H1 (cell line): ENCODE measurements around the gene NAV3. TPM values are rescaled to one million over a fixed set of nuclear protein-coding genes. Genes with fewer than 3 reads are reported as not detected.

ENCODE experiments used
- CTCF ChIA-PET: fragments of 300-600 bp; sonication (Branson Sonifier 250); formaldehyde crosslinking; loops from one replicate; lab custom pipeline; 2021; ENCODE audit not compliant: partially characterized antibody; lab: Charles Lee
- POLR2A ChIA-PET: fragments of 300-600 bp; sonication (Branson Sonifier 250); formaldehyde crosslinking; loops from one replicate; lab custom pipeline; 2021; ENCODE audit warnings: inconsistent platforms; ENCODE audit not compliant: partially characterized antibody; lab: Charles Lee
- DNase-seq, 2 experiments: peaks; one replicate each; pipeline versions ENCODE4 v3.0.0 to v3.0.0-alpha.2; 2010 to 2022; ENCODE audit warnings: low spot score in 2 of 2, low read depth in 1 of 2, mixed read lengths in 1 of 2
- FAIRE-seq: peaks from 2 replicates; lab custom pipeline; 2011; peaks lifted over from hg19 to GRCh38; lab: Jason Lieb, UNC
- H2AFZ ChIP-seq: 2 replicates; pipeline ENCODE4 v1.8.1; 2012; ENCODE audit warnings: low read length, inconsistent platforms
- H2AK5ac ChIP-seq: 2 replicates; pipeline ENCODE4 v1.6.1; 2013; ENCODE audit warnings: low read depth, low read length
- H2BK120ac ChIP-seq: replicated peaks from 2 replicates; pipeline ENCODE3; 2013; ENCODE audit warnings: low read depth, low read length, inconsistent platforms
- H2BK12ac ChIP-seq: 2 replicates; pipeline ENCODE4 v1.6.1; 2013; ENCODE audit warnings: low read depth, low read length
- H2BK15ac ChIP-seq: 2 replicates; pipeline ENCODE4 v1.6.1; 2013; ENCODE audit warnings: low read length
- H2BK20ac ChIP-seq: 2 replicates; pipeline ENCODE4 v1.6.1; 2013; ENCODE audit warnings: low read length
- H2BK5ac ChIP-seq: 2 replicates; pipeline ENCODE4 v1.6.1; 2013; ENCODE audit warnings: low read depth, low read length
- H3K14ac ChIP-seq: 2 replicates; pipeline ENCODE4 v1.6.1; 2013; ENCODE audit warnings: inconsistent platforms; ENCODE audit not compliant: insufficient read length
- H3K18ac ChIP-seq: 2 replicates; pipeline ENCODE4 v1.6.1; 2013; ENCODE audit warnings: low read length; ENCODE audit errors: extremely low read depth
- H3K23ac ChIP-seq: 2 replicates; pipeline ENCODE4 v1.6.1; 2013; ENCODE audit warnings: inconsistent platforms; ENCODE audit not compliant: insufficient read length
- H3K23me2 ChIP-seq: 2 replicates; pipeline ENCODE4 v1.6.1; 2013; ENCODE audit warnings: low read depth, low read length
- H3K27ac ChIP-seq: 2 replicates; pipeline ENCODE4 v1.6.1; 2011; ENCODE audit warnings: low read depth, low read length, inconsistent platforms
- H3K27me3 ChIP-seq, 4 experiments: replicated peaks in 1 of 4; 1 replicate in 1 of 4; 2 replicates in 3 of 4; pipeline versions ENCODE4 v1.6.1 to v1.8.1; 2011 to 2013; ENCODE audit warnings: low read length in 3 of 4, mild to moderate bottlenecking in 3 of 4, inconsistent platforms in 2 of 4, mixed read lengths in 2 of 4, moderate library complexity in 1 of 4; ENCODE audit not compliant: control insufficient read depth in 3 of 4, insufficient read depth in 3 of 4; ENCODE audit errors: extremely low read depth in 1 of 4
- H3K36me3 ChIP-seq, 4 experiments: 2 replicates each; pipeline versions ENCODE4 v1.6.1 to v1.8.1; 2011 to 2013; ENCODE audit warnings: mild to moderate bottlenecking in 4 of 4, low read length in 3 of 4, moderate library complexity in 2 of 4, control low read depth in 1 of 4, inconsistent platforms in 1 of 4; ENCODE audit not compliant: insufficient read depth in 4 of 4, control insufficient read depth in 2 of 4
- H3K4ac ChIP-seq: replicated peaks from 2 replicates; pipeline ENCODE3; 2013; ENCODE audit warnings: low read length, low read depth, mixed read lengths, inconsistent platforms; ENCODE audit not compliant: insufficient read length
- H3K4me1 ChIP-seq, 4 experiments: replicated peaks in 1 of 4; 1 replicate in 1 of 4; 2 replicates in 3 of 4; pipeline versions ENCODE4 v1.6.1 to v1.8.1; 2011 to 2013; ENCODE audit warnings: low read length in 3 of 4, inconsistent platforms in 2 of 4, mixed read lengths in 1 of 4; ENCODE audit not compliant: insufficient read depth in 4 of 4, control insufficient read depth in 3 of 4
- H3K4me2 ChIP-seq, 2 experiments: 2 replicates each; pipeline versions ENCODE4 v1.6.1 to v1.8.1; 2011 to 2013; ENCODE audit warnings: low read depth in 2 of 2, low read length in 2 of 2, control low read depth in 1 of 2, inconsistent platforms in 1 of 2, mild to moderate bottlenecking in 1 of 2; ENCODE audit not compliant: insufficient read depth in 1 of 2
- H3K4me3 ChIP-seq, 4 experiments: fragments of 200-600, 300-600 bp in 1 of 4; sonication (generic), shearing (Covaris generic), sonication (Bioruptor Twin) in 1 of 4; 2 replicates each; pipeline versions ENCODE4 v1.5.1 to v1.8.1; 2011 to 2016; ENCODE audit warnings: low read length in 4 of 4, low read depth in 3 of 4, control low read depth in 2 of 4, inconsistent platforms in 2 of 4, mild to moderate bottlenecking in 2 of 4, mixed read lengths in 1 of 4, moderate library complexity in 1 of 4; ENCODE audit not compliant: insufficient read depth in 2 of 4; ENCODE audit errors: extremely low read depth in 1 of 4
- H3K56ac ChIP-seq: replicated peaks from 2 replicates; pipeline ENCODE3; 2013; ENCODE audit warnings: low read depth, mild to moderate bottlenecking, mixed read lengths, low read length, inconsistent platforms; ENCODE audit not compliant: insufficient read length
- H3K79me1 ChIP-seq: 2 replicates; pipeline ENCODE4 v1.6.1; 2013; ENCODE audit warnings: low read depth, low read length, control low read depth
- H3K79me2 ChIP-seq, 2 experiments: 2 replicates each; pipeline versions ENCODE4 v1.6.1 to v1.8.1; 2012 to 2013; ENCODE audit warnings: low read length in 2 of 2, mild to moderate bottlenecking in 2 of 2, inconsistent platforms in 1 of 2; ENCODE audit not compliant: insufficient read depth in 2 of 2, control insufficient read depth in 1 of 2
- H3K9ac ChIP-seq, 4 experiments: replicated peaks in 1 of 4; 1 replicate in 1 of 4; 2 replicates in 3 of 4; pipeline versions ENCODE4 v1.6.1 to v1.8.1; 2011 to 2013; ENCODE audit warnings: low read depth in 3 of 4, low read length in 3 of 4, control low read depth in 2 of 4, mild to moderate bottlenecking in 2 of 4, moderate library complexity in 2 of 4, inconsistent platforms in 1 of 4; ENCODE audit errors: extremely low read depth in 1 of 4
- H3K9me3 ChIP-seq, 2 experiments: 2 replicates each; pipeline versions ENCODE4 v1.6.1 to v1.8.1; 2012 to 2013; ENCODE audit warnings: mild to moderate bottlenecking in 2 of 2, moderate library complexity in 2 of 2, control low read depth in 1 of 2, inconsistent platforms in 1 of 2, low read depth in 1 of 2, low read length in 1 of 2, mixed read lengths in 1 of 2; ENCODE audit not compliant: insufficient read depth in 2 of 2
- H4K20me1 ChIP-seq, 2 experiments: replicated peaks in 1 of 2; 2 replicates each; pipeline versions ENCODE3 to v1.8.1; 2011 to 2013; ENCODE audit warnings: inconsistent platforms in 2 of 2, low read length in 2 of 2, mild to moderate bottlenecking in 1 of 2; ENCODE audit not compliant: insufficient read depth in 2 of 2, control insufficient read depth in 1 of 2
- H4K5ac ChIP-seq: 2 replicates; pipeline ENCODE4 v1.6.1; 2013; ENCODE audit warnings: low read length, low read depth, mixed read lengths, inconsistent platforms; ENCODE audit not compliant: insufficient read length
- H4K8ac ChIP-seq: 2 replicates; pipeline ENCODE4 v1.8.0; 2013; ENCODE audit warnings: mild to moderate bottlenecking, moderate library complexity, low read length, inconsistent platforms; ENCODE audit not compliant: insufficient read depth; ENCODE audit errors: extremely low read depth
- H4K91ac ChIP-seq: replicated peaks from 2 replicates; pipeline ENCODE3; 2013; ENCODE audit warnings: low read length, mixed read lengths, inconsistent platforms; ENCODE audit not compliant: insufficient read length
- BACH1 ChIP-seq: IDR thresholded peaks from 2 replicates; pipeline ENCODE4 v1.6.1; 2012; ENCODE audit warnings: low read length, improper control_type of control experiment
- BRCA1 ChIP-seq: IDR thresholded peaks from 2 replicates; pipeline ENCODE4 v1.6.1; 2012; ENCODE audit warnings: low read depth, low read length, improper control_type of control experiment
- E2F6 ChIP-seq: IDR thresholded peaks from 2 replicates; pipeline ENCODE4 v1.6.1; 2012; ENCODE audit warnings: inconsistent platforms
- JUND ChIP-seq: IDR thresholded peaks from 2 replicates; pipeline ENCODE4 v1.6.1; 2011; ENCODE audit warnings: mild to moderate bottlenecking, improper control_type of control experiment, low read length
- MAFK ChIP-seq: IDR thresholded peaks from 2 replicates; pipeline ENCODE4 v1.6.1; 2012; ENCODE audit warnings: low read depth, mild to moderate bottlenecking, improper control_type of control experiment, low read length
- NRF1 ChIP-seq: IDR thresholded peaks from 2 replicates; pipeline ENCODE4 v1.6.1; 2011; ENCODE audit warnings: mild to moderate bottlenecking, low read depth, low read length, improper control_type of control experiment
- SIN3A ChIP-seq, 2 experiments: IDR thresholded peaks in 1 of 2; conservative IDR thresholded peaks in 1 of 2; 2 replicates each; pipeline ENCODE4 v1.6.1; 2011 to 2012; ENCODE audit warnings: low read length in 2 of 2, improper control_type of control experiment in 1 of 2, low read depth in 1 of 2, mild to moderate bottlenecking in 1 of 2
- SP2 ChIP-seq: IDR thresholded peaks from 2 replicates; pipeline ENCODE4 v1.6.1; 2012; ENCODE audit warnings: mild to moderate bottlenecking, low read length, inconsistent platforms
- USF2 ChIP-seq: IDR thresholded peaks from 2 replicates; pipeline ENCODE4 v1.6.1; 2011; ENCODE audit warnings: low read length, improper control_type of control experiment
- YY1 ChIP-seq: IDR thresholded peaks from 2 replicates; pipeline ENCODE4 v1.6.1; 2011; ENCODE audit warnings: low read depth, mild to moderate bottlenecking, low read length
- ZNF274 ChIP-seq: IDR thresholded peaks from 2 replicates; pipeline ENCODE4 v1.7.0; 2012; ENCODE audit warnings: low read length, borderline replicate concordance; ENCODE audit errors: extremely low read depth
- WGBS, 2 experiments: shearing (Covaris generic) in 1 of 2; methylation state at CpG; one replicate each; pipeline versions ENCODE4 v1.1.6 to v1.1.7; 2013 to 2015; ENCODE audit warnings: low lambda C conversion rate in 2 of 2, mixed read lengths in 2 of 2, inconsistent platforms in 1 of 2, low coverage in 1 of 2, missing lambda C conversion rate in 1 of 2; ENCODE audit not compliant: insufficient replicate concordance in 2 of 2, insufficient coverage in 1 of 2, insufficient read length in 1 of 2; ENCODE audit errors: extremely low coverage in 1 of 2, missing lambda C conversion rate in 1 of 2; 5-methylcytosine and 5-hydroxymethylcytosine counted together
- polyA plus RNA-seq, 7 experiments: library from polyadenylated mRNA; depleted of rRNA in 3 of 7; stranded (reverse) in 5 of 7; unstranded in 2 of 7; fragments of >200 nt in 5 of 7; fragments of 200-250 nt in 2 of 7; gene quantifications; 1 replicate in 5 of 7; 2 replicates in 1 of 7; 4 replicates in 1 of 7; pipeline versions ENCODE4 v1.2.1 to v1.2.3, GENCODE V29; 2011 to 2013; ENCODE audit warnings: missing spikeins in 2 of 7, mixed read lengths in 2 of 7
- total RNA-seq: library from RNA; stranded (reverse); fragmentation: NEBNext Ultra II Directional; extraction: Animal tissue kit (Norgen Biotek cat#: 25700); gene quantifications from 2 replicates; pipeline ENCODE4 v1.2.1, GENCODE V29; 2021

NAV3 gene
- total and polyA plus RNA-seq, 2 of the 8 experiments (the other 6 are each of a cell fraction or from before 2014, with no cell fraction given), result 0.47 to 5.0 TPM

- no peak overlapping the region for H2AK5ac ChIP-seq
- H4K91ac ChIP-seq, result no peak overlapping the region
- no peak overlapping the region for H3K14ac ChIP-seq
- DNase-seq, result no peak
- no peak overlapping the region for H3K18ac ChIP-seq
- CTCF ChIA-PET, result interaction anchor here (1.3 to 1.7 kb wide), 2 partner anchors 15 to 62 kb away, joined by 3 to 4 read pairs; no protein-coding TSS in a partner anchor
- no peak overlapping the region for H3K27ac ChIP-seq
- WGBS, 2 experiments, result 89% methylated on average over 6 of the region's 6 CpGs; no CpG with 5 or more reads in 1 of the 2 experiments
- H3K4me3 ChIP-seq, result no peak overlapping the region
- no peak overlapping the region for H3K56ac ChIP-seq
- H3K36me3 ChIP-seq, result no peaks in the 10 kb centered on the region
- FAIRE-seq, result no peak
- H3K23ac ChIP-seq, result no peak overlapping the region
- no peak overlapping the region for H3K9ac ChIP-seq
- no peaks in the 10 kb centered on the region for H3K27me3 ChIP-seq
- no peak overlapping the region for H3K4me2 ChIP-seq
- H3K4ac ChIP-seq, result no peak overlapping the region
- H2BK12ac ChIP-seq, result no peak overlapping the region
- H2BK20ac ChIP-seq, result no peak overlapping the region
- no peak overlapping the region for H4K5ac ChIP-seq
- no peak overlapping the region for H2BK5ac ChIP-seq
- POLR2A ChIA-PET, result no interaction called here
- H3K9me3 ChIP-seq, result no peaks in the 10 kb centered on the region
- no peak overlapping the region for H4K8ac ChIP-seq
- peaks cover 0 to 5% (median 1%) of the 10 kb centered on the region in 4 experiments; a peak in 4 of 7 replicates for H3K4me1 ChIP-seq
- H2BK120ac ChIP-seq, result no peak overlapping the region
- no peaks in the 10 kb centered on the region for H3K79me1 ChIP-seq
- H2BK15ac ChIP-seq, result no peak overlapping the region
- no peak overlapping the region for H2AFZ ChIP-seq
- H3K23me2 ChIP-seq, result no peaks in the 10 kb centered on the region; the same call in 1 of the 2 replicates
- no peaks in the 10 kb centered on the region for H4K20me1 ChIP-seq
- H3K79me2 ChIP-seq, result no peaks in the 10 kb centered on the region
- TF ChIP-seq YY1 (no peak), JUND (no peak), E2F6 (no peak), USF2 (no peak), SIN3A (conservative IDR thresholded peaks at IDR 0.05 in 1 of 2, IDR thresholded peaks at IDR 0.05 in 1 of 2; ENCODE audit: low read depth in 1 of 2, low read length in 2 of 2) (no peak), SP2 (no peak), BACH1 (no peak), NRF1 (no peak), MAFK (no peak), BRCA1 (no peak), ZNF274 (no peak)
These were observed 377.4 kb downstream of the NAV3 start for GRCh38 chr12:78208092-78208491.
